CD4-positive, alpha-beta T cell treated with Interferon alpha-2 for 1 hour (primary cell): Measurements from ENCODE around the gene TMEM63B.

Experiments
- DNase-seq, 2 donors: peaks; one replicate each; pipeline ENCODE4 v3.0.0-alpha.2; 2020 to 2022

The TMEM63B gene

GRCh38 chr6:44145839-44146238, 18.5 kb downstream of the TMEM63B start:
- no peak for DNase-seq

- no peak for DNase-seq
These were observed 19.3 kb downstream of the TMEM63B start for GRCh38 chr6:44146685-44147084.

GRCh38 chr6:44147256-44147655, 19.9 kb downstream of the TMEM63B start:
- DNase-seq = no peak

- no peak for DNase-seq
These were observed 21.0 kb downstream of the TMEM63B start for GRCh38 chr6:44148306-44148705.

GRCh38 chr6:44149369-44150012, 22.1 kb downstream of the TMEM63B start:
- DNase-seq = no peak

DNA sequence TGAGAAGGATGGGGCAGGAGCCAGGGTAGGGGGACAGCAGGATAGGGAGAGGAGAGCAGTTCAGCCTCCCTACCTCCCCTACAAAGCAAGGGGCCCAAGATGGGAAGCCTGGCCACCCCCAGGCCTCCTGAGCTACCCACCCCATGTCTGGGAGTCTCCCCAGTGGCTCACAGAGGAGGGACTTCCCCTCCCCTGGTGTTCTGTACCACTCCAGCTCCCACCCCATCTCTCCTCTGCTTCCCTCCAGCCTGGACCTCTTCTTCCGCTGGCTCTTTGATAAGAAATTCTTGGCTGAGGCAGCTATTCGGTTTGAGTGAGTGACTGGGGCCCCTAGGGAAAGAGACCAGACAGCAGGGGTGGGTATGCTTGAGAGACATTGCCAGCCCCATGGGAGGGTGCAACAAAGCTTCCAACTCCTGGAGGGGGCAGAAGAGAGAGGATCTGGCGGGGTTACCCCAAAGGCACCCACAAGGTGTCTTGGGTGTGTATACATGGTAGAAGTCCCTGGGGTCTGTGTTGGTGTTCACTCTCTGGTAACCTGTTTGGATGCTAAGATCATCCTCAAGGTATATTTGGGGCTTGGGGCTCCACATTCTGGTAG, 23.1 kb downstream of the TMEM63B start:
- DNase-seq = no peak

- peak; percentile 72 to 80 for DNase-seq
These were observed 24.2 kb downstream of the TMEM63B start for GRCh38 chr6:44151348-44152108.

- no peak for DNase-seq
These were observed 24.7 kb downstream of the TMEM63B start for GRCh38 chr6:44152109-44152461.

DNA sequence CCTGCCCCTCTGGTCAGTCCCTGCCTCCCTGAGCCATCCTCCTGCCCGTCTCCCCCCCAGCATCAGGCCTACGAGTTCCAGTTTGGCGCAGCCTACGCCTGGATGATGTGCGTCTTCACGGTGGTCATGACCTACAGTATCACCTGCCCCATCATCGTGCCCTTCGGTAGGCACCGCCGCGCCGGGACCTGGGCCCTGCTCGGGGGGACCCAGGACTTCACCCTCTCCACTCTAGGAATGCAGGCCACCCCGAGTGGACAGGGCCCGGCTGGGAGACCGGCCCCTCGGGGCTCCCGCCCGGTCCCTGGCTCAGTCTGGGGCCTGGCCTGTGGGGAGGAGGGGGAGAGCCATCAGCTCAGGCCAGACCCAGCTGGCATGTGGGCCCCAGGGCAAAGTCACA, 25.2 kb downstream of the TMEM63B start:
- DNase-seq = no peak

DNA sequence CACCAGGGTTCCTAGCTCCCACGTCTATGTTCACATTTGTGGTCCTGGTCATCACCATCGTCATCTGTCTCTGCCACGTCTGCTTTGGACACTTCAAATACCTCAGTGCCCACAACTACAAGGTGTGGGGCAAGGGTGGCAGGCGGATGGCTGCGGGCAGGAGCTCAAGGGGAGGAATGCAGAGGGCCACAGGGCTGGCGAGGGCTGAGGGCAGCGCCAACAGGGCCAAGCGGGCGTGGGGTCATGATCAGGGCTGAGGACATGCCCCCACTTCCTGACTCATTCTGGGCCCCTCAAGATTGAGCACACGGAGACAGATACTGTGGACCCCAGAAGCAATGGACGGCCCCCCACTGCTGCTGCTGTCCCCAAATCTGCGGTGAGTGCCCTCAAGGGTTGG, 26.7 kb downstream of the TMEM63B start:
- DNase-seq = no peak

DNA sequence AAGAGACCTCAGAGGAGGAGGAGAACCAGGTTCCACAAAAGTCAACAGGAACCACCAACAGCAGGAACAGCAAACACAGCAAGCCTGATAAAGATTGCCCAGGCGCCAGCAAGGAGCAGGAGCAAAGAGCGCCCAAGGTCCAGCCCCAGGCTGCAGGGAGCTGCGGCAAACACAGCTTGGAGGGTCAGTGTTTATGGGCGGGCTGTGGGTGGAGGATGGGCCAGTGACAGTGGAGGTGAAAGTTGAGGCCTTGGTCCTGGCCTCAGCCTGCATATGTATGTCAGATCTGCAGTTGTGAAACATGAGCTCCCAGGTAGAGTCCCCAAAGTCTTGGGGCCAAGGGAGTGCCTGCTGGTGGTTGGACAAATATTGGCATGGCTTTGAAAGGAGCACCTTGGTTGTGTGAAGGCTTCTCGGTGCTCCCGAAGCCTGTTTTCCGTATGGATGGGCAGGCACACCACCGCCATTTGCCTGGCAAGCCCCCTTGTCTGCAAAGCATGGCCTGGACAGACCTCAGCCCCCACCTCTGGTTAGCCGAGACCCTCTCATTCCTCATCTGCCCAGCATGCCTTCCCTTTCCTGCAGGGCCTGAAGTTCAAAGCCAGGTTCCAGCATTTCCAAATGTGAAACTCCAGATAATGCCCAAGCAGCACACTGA, 29.3 kb downstream of the TMEM63B start:
- DNase-seq = no peak

DNA sequence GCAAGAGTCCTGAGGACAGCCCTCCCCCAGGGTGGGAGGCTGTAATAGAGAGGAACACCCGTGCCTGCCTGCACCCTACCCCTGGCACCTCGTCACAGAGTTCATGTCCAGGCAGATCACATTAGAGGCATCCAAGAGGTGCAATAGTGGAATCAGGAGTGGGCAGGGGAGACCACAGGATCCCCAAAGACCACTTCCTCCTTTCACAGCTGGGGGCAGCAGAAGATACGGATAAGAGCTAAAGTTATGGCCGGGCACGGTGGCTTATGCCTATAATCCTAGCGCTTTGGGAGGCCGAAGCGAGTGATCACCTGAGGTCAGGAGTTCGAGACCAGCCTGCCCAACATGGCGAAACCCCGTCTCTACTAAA, 29.8 kb downstream of the TMEM63B start:
- DNase-seq = no peak

DNA sequence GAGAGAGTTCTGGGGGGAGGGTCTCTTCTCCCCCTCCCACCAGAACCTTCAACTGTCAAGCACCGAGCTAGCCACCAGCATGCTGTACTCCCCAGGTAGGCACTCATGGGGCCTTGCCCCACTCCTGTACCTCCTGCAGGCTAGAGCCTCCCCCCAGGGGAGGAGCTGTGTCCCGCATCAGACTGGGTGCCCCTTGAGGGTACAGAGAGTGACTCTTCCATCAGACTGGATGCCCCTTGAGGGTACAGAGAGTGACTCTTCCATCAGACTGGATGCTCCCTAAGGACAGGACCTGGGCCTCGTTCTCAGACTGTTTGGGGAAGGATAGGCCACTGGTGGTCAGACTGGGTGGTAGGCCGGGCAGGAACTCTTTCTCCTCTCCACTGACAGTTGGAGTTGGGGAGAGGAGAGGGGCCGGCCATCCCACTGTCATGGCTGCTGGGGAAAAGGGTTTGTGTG, 31.4 kb downstream of the TMEM63B start, which contains the start of gene CAPN11:
CAPN11 (plus strand) TSS at position 51 of the 459 bp plus-strand sequence; CDS start at position 80, 29 bp downstream.
- no peak for DNase-seq

- no peak for DNase-seq
These were observed 34.6 kb downstream of the TMEM63B start for GRCh38 chr6:44161997-44162338.

DNA sequence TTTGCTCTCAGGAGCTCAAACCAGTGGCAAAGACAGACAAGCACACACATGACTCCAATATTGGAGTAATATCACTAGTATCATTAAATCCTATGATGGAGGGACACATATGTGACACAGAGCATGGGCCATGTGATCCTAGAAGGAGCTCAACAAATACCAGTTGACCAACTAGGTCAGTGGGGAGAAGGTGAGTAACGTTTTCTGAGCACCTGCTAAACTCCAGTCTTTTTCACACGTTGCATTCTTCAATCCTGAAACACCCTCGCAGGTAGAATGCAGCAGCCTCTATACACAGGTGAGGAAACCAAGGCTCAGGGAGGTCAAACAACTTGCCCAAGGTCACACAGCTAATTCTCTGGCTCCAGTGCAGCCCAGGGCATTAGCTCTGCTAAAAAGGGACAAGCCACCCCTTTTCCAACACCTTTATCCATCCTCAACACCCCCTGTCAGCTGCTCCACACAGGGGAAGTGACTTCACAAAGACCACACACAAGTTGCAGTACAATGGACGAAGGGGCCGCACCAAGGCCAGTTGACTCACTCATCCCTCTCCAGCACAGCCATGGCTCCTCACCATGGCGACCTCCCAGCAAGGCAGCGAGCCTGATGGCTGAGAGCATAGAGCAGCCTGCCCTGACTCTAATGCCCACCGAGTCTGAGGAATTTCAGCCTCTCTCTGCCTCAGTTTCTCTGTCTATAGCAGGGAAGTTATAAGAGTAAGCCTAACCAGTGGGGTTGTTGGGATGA, 35.7 kb downstream of the TMEM63B start:
- no peak for DNase-seq

DNA sequence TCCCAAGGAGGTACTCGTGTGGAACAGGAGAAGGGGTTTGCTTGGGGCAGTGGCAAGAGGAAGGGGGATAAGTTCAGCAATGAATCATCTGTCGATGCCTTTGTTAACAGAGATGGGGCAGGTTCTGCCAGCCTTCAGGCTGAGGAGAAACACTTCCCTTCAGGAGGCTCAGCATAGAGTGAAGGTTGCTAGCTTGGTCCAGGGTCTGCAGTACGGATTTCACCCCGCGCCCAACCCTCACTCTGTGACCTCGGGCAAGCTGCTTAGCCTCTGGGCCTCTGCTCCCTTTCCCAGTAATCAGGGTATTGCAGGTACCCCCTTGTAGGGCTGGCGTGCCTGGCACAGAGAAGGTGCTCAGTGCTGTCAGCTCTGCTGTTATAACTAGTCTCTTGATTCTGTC, 38.8 kb downstream of the TMEM63B start:
- no peak for DNase-seq

- DNase-seq = no peak
These were observed 39.3 kb downstream of the TMEM63B start for GRCh38 chr6:44166591-44167184.

- DNase-seq = no peak
These were observed 40.2 kb downstream of the TMEM63B start for GRCh38 chr6:44167567-44167966.

GRCh38 chr6:44169154-44169553, 41.8 kb downstream of the TMEM63B start:
- DNase-seq = no peak

- DNase-seq = no peak
These were observed 42.7 kb downstream of the TMEM63B start for GRCh38 chr6:44169886-44170570.

DNA sequence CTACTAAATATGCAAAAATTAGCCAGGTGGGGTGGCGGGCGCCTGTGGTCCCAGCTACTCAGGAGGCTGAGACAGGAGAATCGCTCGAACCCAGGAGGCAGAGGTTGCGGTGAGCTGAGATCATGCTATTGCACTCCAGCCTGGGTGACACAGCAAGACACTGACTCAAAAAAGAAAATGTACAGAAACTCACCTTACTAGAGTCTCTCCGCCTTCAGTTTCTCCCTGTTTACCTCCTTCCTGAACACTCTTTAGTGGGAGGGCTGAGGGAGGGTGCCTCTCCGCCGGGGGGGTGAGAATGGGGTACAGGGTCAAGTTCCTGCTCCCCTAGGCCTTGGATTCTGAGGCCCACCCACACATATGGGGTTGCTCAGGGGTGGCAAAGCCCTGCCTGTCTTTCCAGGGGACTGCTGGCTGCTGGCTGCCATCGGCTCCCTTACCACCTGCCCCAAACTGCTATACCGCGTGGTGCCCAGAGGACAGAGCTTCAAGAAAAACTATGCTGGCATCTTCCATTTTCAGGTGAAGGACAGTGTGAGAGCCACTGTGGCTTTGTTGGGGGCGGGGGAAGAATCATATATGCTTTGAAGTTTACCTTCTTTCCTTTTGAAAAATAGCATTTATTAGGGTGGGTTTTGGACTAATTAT, 44.7 kb downstream of the TMEM63B start:
- no peak for DNase-seq
